Activated T-helper 1 cell treated with Interleukin-2 at 50 U/mL for 16 hours (primary cell): Measurements from ENCODE around the gene GSTA3.
"Not testable (repeated sequence)": the region's sequence is repeated elsewhere in the genome, so short reads cannot be mapped to it uniquely, and the experiment has no call there.

Source experiments
- DNase-seq: peaks from one replicate; pipeline ENCODE4 v3.0.0-alpha.2; 2020; ENCODE audit warnings: low read depth

The GSTA3 gene

DNA sequence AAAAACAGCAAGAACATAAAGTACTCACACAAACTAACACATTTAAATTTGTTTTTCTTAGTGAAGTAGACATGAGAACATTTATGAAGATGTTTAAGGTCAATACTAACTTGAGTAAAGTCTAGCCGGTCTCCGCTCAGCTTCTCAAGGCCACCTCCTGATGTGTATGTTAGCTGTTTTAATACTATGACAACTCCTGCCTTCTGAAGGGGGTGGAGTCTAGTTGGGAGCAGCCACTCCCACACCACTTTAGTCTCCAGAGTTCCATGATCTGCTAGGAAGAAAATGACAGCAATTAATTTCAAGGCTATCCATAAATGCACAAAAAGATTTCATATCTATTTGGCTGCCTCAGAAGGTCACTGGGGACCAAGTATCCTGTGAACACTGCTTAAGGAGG, at the start of gene GSTA3:
Gene GSTA3 (minus strand): TSS at position 168 of the 400 bp plus-strand sequence. CDS start 3,864 bp downstream, outside the sequence.
- DNase-seq = no peak

- no peak for DNase-seq
These were observed 49.2 kb upstream of the GSTA3 start for GRCh38 chr6:52958546-52959255.

GRCh38 chr6:52955871-52956270, 46.4 kb upstream of the GSTA3 start:
- DNase-seq = no peak

- DNase-seq = no peak
These were observed 44.7 kb upstream of the GSTA3 start for GRCh38 chr6:52953911-52954839.

- no peak for DNase-seq
These were observed 36.8 kb upstream of the GSTA3 start for GRCh38 chr6:52946306-52946705.

DNA sequence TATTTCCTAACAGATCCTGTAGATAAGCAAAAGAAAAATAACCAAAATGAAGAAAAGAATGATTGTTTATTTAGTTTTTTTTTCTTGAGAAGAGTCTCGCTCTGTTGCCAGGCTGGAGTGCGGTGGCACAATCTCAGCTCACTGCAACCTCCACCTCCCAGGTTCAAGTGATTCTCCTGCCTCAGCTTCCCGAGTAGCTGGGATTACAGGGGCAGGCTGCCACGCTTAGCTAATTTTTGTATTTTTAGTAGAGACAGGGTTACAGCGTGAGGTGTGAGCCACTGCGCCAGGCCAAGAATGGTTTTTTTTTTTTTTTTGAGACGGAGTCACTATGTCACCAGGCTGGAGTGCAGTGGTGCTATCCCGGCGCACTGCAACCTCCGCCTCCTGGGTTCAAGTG, 33.3 kb upstream of the GSTA3 start:
- not testable (repeated sequence) for DNase-seq

GRCh38 chr6:52942221-52942620, 32.7 kb upstream of the GSTA3 start:
- DNase-seq = no peak

- DNase-seq = no peak
These were observed 28.4 kb upstream of the GSTA3 start for GRCh38 chr6:52937908-52938307.

GRCh38 chr6:52933778-52934177, 24.3 kb upstream of the GSTA3 start:
- DNase-seq = no peak

GRCh38 chr6:52931351-52931750, 21.9 kb upstream of the GSTA3 start:
- DNase-seq = no peak

DNA sequence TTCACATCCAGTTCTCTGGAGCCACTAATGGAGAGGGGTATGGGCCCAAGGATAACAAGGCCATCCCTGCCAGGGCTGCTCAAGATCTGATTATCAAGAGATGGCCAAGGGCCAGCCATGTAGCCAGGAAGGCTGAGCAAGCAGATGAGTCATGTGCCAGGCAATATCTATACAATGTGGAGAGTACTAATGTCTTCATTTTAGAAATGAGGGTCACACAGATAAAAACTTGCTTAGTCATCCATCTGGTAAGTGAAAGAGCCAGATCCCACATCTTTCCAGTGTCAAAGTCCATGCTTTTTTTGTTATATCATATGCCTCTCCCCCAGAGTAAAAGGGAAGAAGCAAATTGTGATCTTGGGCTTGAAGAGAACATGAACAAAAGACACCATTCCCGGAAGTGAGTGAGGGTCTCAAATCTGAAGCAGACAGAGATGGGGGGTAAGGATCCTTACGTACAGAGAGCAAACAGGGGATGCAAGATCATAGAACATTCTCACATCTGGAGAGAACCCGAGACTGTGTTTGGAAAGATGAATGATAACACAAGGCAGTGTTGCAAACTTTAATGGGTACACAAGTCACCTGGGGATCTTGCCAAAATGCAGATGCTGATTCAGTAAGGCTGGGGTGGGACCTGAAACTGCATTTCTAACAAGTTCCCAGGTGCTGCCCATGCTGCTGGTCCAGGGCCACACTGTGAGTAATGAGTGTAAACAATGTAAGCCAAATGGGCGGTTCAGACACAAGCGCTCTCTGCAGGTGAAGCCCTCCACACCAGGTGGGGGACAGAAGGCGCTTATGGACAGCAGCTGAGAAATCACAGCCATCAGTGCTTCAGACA, 20.0 kb upstream of the GSTA3 start:
- no peak for DNase-seq

DNA sequence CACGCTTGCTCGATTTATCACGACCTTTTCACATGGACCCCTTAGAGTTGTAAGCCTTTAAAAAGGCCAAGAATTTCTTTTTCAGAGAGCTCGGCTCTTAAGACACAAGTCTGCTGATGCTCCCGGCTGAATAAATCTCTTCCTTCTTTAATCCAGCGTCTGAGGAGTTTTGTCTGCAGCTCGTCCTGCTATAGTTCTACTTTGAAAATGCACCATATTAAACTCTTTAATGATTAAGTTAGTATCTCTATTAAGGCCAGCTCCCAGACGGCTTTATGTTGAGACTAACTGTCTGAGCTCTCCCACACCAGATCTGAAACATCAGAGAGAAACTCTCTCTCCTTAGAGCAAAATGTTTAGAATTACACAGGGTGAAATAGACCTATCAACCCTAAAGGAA, 18.0 kb upstream of the GSTA3 start:
- DNase-seq = no peak

DNA sequence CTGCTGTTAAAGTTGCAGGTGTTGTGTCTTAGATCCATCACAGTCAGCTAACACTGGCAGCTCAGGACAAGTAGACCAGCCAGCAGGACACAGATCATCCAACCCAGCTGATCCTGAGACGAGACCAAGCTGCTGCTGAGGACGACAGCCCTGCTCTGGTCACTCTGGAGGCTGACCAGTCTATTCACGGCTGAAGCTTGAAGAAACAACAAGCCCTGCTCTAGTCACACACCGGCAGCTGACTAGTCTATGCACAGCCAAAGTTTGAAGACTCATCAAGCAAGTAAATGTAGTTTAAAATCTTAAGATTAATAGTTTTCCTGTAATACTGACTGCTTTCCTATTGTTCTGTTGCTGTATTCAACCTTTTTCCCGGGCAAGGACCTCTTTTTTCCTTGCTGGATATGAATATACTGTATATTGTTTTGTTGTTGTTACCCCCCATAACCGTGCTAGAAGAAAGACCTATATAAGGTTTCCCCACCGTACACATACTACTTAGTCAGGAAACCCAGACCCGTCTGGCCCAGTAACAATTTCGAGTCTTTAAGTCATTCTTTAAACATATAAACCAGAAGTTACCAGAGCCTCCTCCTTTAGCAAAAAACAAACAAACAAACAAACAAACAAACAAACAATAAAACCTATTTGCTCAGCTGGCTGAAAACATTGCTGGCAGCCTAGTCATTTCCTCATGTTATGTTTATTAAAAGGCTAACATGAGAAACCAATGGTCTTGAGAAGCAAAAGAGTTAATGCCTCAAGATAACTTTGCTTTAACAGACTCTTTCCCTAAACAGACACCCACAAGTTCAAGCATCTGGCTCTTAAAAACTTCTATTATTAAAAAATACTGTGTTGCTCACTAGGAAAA, 16.7 kb upstream of the GSTA3 start:
- no peak for DNase-seq

GRCh38 chr6:52925042-52925441, 15.5 kb upstream of the GSTA3 start:
- DNase-seq = no peak

- not testable (repeated sequence) for DNase-seq
These were observed 14.2 kb upstream of the GSTA3 start for GRCh38 chr6:52923689-52924088.

GRCh38 chr6:52922161-52922560, 12.7 kb upstream of the GSTA3 start:
- DNase-seq = no peak

GRCh38 chr6:52921743-52922142, 12.2 kb upstream of the GSTA3 start:
- no peak for DNase-seq

DNA sequence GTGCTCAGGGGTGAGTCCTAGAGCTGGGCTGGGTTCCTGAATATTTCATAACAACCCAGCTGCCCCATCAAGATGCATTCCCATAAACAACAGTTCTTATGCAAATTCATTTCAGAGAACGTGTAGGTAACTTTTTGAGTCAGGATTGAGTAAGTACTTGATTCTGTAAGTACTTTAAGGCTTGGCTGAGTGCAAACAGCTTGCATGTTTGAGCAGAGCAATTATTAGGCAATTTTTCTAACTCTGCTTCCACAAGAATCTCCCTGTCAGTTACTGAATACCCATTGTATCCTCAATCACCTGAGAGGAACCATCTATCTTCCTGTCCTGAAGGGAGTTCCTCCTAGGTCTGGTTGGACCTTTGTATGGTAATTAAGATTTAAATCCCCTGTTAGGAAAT, 10.0 kb upstream of the GSTA3 start:
- not testable (repeated sequence) for DNase-seq

DNA sequence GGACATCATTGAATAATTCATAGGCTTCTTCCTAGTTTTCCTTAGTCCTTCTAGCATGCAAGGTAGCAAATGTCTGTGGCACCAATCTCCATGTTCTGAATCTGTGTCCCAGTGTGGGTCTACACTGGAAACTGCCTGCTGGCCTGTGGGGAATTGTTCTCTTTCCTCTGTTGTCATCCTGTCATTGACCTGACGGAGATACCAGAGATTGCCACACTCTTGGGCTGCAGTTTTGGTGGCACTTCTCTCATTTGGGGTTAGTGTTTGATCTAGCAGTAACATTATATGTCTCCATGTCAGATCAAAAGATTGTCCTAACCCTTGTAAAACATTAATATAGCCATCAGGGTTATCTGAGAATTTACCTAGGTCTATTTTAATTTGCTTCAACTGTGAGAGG, 9.3 kb upstream of the GSTA3 start:
- DNase-seq = not testable (repeated sequence)

DNA sequence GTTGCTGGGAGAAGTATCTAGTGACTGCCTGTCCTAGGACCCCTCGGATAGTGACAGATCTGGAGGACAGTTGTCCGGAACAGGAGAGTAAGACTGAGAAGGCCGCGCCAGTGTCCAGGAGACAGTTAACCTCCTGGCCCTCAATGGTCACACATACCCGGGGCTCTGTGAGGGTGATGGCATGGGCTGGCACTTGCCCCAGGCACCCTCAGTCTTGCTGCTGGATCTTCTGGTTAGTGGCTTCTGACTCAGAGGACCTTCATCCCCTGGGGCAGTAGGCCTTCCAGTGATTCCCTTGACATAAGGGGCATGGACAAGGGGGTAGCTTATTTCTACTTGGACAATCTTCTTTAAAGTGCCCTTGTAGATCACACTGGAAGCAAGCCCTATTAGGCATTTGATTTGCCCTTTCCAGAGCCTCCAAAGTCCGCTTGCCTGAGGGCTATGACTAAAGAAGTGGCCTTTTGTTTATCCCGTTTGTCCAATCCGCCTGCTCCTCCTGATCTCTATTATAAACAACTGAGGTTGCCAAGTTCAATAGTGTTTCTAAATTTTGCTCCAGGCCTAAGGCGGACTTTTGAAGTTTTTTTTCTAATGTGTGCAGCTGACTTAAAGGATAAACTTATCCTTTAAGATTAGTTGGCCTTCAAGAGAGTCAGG, 8.7 kb upstream of the GSTA3 start:
- not testable (repeated sequence) for DNase-seq

- no peak for DNase-seq
These were observed 5.0 kb upstream of the GSTA3 start for GRCh38 chr6:52914516-52914915.
